ENCODE results near the gene ABTB2. TPM values are rescaled to one million over a fixed set of nuclear protein-coding genes. Genes with fewer than 3 reads are reported as not detected.
"Not testable (repeated sequence)": the region's sequence is repeated elsewhere in the genome, so short reads cannot be mapped to it uniquely, and the experiment has no call there.

ABTB2 gene
- total RNA-seq, 1 donor from 2014 or later, result 5.2 TPM

DNA sequence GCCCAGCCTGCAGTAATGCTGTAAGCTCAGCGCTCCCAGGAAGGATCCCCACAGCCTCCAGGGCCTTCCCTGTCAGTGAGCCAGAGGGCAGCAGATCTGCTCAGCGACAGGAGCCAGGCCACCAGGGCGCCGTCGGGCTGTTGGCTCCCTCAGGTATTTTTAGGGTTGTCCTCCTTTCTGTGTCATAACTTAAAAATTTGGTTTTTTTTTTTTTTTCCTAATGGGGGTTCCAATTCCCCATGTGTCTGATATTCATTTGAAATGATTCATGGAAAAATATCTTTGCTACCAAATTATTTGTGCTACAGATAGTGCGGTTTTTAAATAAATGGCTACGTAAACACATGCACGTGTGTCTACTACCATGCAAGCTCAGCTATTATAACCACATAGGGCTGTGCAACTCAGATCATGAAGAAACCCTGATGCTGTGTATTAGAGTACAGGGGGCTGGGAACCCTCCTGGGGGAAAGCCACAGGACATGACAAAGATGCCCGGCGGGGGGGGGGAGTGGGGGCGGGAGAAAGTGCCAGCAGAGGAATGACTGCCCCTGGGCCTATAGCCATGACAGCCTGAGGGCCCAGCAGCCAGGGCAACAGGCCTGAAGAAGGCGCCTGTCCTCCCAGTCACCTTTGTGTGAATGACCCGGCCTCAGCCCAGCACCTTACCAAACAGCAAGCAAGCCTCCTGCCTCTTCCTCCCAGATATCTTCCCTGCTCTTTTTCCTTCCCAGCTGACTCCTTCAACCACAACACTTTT lies 163.1 kb downstream of the ABTB2 start:
- DNase-seq (ENCODE audit: low read depth), result peak; percentile 36

DNA sequence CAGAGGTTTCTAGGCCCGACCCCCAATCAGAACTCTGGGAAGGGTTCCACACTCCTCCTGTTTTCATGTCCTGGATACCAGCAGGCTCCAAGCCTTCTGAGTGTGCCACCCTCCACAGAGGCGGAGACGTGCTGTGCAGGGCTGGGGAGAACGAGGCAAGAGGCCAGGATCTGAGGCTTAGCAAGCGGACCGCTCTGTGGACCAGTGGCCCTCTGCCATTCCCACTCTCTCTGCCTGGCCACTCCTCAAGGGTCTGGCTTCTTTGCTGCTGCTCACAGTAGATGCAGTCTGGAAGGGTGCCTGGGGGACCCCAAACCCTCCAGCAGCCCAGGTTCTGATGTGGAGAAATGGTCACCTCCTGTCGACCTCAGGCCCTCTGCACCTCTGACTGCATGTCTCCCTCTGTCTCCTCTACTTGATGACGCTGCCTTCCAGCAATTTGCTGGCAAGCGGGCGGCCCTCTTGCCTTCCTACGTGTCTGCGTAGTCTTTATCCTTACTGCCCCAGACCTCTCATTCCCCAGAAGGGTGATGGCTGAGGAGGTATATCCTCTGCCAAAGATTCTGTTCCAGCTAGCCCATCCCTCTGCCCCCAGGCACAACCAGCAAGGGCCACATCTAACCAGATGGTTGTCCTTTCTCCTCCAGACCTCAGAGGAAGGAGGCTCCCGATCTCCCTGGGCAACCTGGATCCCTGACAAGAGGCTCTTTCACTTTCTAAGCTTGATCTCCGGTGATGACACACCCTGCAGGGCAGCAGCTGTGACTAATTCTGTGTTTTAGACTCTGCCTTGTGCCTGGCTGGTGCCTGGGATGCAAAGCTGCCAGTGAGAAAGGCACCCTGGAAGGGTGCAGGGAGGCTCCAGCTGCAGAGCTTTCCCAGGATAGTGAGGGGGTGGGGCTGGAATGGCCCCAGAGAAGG lies 165.1 kb downstream of the ABTB2 start:
- peak; percentile 95 for DNase-seq (ENCODE audit: low read depth)

DNA sequence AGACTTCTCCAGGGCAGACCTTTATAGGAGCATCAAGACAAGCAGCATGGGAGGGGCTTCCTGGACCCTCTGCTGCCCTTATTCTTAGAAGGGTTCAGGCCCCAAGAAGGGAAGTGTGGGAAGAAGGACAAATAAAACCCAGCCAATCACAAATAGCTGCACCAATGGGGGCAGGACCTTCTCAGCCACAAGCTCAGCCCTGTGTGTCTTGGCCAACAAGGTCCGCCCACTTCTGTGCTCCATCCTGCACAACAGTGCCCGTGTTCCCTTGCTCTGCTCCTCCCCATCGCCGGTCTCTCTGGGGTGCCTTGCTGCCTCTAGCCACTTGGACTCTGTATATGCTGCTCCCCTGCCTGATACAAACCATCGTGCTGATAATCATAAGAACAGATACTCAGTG lies 166.2 kb downstream of the ABTB2 start:
- DNase-seq (ENCODE audit: low read depth), result no peak

DNA sequence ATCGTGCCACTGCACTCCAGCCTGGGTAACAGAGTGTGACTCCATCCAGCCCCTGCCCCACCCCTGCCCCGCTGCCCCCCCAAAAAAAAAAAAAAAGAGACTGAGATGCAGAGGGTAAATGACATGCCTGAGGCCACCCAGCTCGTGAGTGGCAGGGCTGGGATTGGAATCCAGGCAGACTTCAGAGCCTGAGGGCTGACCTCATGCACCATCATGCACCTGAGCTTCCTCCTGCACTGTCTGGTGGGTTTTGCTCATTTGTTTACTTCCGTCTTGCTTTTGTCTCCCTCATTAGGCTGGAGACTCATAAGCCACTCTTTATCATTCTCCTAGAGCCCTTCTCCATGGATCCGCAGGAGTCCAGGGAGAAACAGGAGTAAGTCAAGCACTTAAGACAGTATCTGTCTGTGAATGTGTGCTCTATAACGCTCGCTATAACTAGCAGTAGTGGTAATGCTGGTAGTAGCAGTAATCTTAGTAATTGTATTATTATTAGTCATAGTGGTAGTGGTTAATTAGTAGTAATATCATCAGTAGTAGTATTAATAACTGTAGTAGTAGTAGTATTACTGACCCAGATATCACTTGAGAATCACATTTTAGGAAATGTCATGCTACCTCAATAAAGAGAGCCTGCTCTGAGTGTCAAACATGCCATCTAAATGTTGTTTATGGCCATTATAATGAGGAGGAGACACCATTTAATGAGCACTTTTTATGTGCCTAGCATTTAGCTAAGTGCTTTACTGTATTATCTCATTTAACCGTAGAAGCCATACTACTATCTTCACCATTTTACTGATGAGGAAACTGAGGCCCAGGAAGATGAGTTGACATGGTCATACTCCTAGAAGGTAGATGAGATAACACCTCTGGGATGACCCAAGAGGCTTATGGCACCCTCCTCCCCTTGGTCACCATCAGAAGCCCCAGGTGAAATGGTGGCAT lies 167.3 kb downstream of the ABTB2 start:
- no peak for DNase-seq (ENCODE audit: low read depth)

DNA sequence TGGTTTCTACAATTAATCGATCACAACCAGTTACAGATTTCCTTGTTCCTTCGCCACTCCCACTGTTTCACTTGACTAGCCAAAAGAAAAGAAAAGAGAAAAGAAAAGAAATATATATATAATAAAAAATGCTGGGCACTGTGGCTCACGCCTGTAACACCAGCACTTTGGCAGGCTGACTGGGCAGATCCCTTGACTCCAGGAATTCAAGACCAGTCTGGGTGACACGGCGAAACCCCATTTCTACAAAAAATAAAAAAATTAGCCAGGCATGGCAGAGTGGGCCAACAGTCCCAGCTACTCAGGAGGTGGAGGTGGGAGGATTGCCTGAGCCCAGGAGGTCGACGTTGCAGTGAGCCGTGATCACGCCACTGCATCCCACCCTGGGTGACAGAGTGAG lies 168.6 kb downstream of the ABTB2 start:
- DNase-seq (ENCODE audit: low read depth), result no peak

DNA sequence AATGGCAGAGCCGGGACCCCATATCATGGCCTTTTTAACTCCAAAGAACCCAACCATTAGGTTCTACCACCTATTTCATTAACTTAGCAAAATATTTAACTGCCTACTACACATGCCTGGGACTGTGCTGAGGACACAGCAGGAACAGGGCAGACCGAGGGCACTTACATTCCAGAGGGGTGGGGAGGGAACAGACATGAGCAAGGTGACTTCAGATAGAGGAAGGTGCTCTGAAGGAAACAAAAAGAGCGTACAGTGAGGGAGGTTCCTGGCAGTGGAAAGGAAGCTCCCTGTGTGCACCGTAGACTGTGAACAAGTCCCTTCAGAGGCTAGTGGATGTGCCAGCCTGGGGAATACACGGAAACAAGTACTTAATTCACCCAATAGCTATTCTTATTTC lies 169.6 kb downstream of the ABTB2 start:
- DNase-seq (ENCODE audit: low read depth), result no peak

DNA sequence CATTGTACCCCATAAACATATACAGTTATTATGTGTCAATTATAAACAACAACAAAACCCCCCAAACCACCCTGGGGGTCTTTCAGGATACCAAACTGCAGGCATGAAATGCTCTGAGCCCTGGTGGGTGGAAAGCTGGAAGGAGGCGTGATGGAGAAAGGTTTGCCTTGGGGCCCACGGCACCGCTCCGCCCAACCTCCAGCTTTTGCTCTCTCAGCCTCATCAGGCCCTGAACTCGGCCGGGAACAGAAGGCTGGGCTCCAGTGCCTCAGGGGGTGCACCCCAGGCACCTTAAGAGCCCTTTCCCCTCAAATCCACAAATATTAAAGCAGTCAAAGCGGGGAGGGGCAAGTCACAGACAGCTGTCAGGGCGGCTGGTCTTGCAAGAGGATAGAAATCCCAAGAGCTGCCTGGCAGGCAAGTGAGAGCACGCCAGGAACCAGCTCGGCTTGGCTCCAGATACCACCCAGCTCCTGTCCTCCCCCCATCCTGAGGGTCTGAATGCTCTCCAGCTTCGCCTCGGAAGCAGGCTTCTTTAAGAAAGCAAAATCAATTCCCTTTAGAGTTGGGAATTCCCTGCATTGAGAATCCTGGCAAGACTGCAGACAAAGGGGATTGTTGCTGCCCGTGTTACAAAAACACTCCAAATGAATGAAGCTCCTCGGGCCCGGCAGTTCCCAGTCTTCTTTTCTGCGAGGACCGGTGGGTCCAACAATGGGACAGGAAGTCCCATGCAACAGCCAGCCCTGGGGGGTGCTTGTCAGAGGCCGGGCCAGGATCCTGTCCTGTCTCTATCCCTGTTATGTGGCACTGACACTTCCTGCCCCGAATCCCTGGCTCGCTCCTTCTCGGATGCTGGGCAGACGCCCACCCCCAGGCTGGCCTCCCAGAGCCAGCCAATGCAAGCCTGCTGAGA lies 171.6 kb downstream of the ABTB2 start:
- no peak for DNase-seq (ENCODE audit: low read depth)

DNA sequence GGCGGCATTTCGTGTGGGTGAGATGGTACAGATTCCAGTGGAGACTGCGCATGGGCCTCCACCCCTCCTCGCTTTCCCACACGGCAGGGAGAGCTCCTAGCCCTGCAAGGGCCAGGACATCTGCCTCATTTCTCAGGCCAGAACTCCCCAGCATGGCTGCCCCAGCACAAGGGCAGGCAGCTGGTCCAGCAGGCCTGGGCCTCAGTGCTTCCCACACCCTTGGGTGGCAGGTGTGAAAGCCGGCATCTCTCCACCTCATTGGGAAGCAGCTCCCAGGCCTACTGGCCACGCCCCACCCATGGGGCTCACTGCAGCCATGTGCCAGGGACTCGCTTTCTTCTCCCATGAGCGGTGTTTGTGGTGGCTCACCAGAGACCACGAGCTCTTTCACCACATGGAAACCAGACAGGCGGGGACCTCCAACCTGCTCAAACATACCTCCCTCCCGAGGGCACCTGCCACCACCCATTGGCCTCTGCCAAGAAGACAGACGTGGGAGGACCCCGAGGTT lies 173.2 kb downstream of the ABTB2 start:
- DNase-seq (ENCODE audit: low read depth), result peak; percentile 85

DNA sequence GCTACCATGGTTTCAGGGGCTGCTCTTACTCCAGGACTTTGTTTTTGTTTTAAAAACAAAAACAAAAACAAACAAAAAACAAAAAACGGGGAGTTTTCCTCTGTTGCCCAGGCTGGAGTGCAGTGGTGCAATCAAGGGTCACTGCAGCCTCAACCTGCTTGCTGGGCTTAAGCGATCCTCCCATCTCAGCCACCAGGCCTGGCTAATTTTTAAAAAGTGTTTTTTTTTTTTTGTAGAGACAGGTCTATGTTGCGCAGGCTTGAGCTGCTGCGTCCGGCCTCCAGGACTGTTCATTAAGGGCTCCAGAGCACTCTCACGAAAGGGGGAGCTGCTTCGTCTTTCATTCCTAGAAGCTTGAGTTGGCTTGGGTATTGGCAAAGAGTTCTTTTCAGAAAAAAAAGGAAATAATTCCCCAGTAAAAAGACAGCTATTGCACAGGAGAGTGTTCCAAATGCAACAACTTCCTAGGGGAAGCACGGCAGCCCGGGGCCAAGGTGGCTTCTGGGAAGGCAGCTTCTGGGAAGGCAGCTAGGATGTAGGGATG lies 173.9 kb downstream of the ABTB2 start:
- no peak for DNase-seq (ENCODE audit: low read depth)

DNA sequence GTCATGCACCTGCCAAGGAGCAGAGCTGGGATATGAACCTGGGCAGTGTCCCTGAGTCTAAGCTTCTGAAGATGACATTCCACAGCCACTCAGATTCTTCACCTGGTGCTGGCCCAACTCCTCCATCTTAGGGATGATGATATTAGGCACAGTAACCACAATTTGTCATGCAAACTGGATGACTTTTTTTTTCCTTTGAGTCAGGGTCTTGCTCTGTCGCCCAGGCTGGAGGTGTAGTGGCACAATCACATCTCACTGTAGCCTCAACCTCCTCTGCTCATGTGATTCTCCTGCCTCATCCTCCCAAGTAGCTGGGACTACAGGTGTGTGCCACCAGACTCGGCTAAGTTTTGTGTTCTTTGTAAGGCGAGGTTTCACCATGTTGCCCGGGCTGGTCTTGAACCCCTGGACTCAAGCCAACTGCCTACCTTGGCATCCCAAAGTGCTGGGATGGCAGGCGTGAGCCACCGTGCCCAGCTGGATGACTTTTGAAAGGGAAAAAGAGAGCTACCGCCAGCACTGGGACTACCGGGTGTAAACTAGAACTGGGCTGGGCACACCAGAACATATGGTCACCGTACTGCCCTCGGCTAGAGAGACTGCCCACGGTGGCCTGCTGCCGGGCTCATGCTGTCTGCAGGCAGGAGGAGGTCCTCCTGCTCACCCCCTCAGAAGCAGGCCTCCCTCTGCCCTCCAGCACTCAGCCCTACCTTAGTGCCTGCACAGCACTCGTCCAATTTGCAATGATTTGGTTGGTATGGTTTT lies 174.7 kb downstream of the ABTB2 start:
- no peak for DNase-seq (ENCODE audit: low read depth)

DNA sequence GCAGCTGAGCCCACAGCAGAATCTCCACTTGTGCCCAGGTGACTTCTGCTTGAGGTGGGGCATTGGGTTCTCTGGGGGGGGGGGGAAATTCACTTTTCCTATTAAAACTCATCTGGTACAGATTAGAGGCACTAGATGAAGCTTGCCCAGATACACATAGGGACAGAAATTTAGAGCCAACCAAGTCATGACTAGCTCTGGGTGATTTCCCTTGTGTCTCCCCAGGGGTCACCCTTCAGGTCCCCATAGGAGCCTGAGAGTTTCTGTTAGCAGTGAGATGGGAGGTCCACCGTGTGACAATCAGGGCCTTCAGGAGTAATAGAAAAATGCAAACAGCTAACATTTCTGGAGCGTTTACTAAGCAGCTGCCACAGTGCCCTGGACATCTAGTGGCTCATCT lies 175.4 kb downstream of the ABTB2 start:
- DNase-seq (ENCODE audit: low read depth), result no peak

DNA sequence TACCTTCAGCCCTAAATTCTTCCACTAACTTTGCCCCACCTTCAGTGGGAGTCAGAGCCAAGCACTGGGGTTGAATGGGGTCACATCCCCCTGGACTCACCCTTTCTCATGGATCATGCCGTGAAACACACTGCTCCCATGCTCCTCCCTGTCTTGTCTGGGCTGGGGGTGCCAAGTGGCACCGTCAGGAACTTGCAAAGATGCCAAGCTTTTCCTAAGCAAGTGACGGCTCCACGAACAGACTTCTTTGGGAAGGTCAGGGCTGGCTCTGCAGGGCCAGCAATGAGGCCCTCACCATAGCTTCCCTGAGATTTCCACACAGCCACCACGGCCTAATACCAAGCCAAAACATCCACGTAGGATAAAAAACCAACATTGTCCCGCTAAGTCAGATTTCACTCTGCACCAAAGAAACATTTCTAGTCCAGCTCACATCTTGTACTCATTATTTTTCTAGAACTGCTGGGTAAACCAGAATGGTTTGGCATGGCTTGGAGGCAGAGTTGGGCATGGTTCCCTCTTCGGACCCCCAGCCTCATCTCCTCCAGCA lies 175.9 kb downstream of the ABTB2 start:
- DNase-seq (ENCODE audit: low read depth), result no peak

DNA sequence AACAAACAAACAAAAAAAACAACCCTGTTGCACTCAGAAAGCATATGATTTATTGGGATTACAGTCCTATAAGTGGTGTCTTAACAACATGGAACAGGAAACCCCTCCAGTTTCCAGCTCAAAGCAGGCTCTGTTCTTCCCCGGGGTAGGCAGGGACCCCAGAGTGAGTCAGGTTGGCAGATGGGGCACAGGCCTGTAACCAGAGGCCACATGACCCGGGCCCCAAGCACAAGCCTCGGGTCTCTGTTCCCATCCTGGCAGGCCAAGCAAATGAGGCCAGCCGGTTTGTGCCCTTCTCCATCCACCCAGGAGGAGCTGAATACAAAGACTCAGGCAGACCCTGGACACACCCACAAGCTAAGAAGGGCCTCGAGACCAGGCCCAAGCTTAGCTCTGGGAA lies 176.6 kb downstream of the ABTB2 start:
- no peak for DNase-seq (ENCODE audit: low read depth)

DNA sequence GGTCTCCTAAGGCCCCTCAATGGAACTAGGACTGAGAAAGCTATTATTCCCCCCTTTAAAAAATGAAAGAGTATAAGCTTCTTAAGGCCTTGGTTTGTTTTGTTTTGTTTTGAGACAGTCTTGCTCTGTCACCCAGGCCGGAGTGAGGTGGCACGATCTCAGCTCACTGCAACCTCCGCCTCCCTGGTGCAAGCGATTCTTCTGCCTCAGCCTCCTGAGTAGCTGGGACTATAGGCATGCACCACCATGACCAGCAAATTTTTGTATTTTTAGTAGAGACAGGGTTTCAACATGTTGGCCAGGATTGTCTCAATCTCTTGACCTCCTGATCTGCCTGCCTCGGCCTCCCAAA lies 177.0 kb downstream of the ABTB2 start:
- not testable (repeated sequence) for DNase-seq (ENCODE audit: low read depth)

DNA sequence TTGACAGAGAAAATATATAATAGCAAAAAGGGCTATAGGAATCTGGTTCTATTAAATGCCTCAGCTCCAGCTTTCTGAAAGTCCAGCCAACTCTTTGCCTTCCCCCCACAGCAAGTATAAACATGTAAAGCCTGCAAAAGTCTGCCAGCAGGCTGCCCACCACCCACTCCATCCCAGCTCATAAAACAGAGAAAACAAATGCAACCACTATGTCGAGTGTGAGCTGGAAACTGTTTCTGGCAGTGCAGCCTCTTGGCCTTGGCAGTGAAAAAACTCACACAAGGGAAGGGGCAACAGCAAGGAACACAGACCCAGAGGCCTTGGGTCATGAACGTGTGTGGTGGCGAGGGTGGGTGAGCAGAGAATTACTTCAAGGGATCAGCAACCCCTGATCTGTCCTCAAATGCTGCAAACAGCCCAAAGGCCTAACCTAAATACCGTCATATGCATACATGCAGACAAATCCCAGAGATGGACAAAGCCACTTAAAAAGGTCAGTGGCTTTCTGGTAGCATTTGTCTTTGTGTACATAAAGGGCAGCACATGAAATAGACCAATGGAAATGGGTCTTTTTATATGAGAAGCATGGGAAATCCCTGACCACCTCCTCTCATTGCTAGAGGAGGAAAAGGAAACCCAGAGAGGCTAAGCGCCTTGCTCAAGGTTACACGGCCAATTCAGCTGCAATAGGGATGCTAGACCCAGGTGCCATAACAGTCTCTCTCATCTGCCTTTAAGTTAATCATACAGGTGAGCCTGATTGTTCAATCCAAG lies 177.6 kb downstream of the ABTB2 start:
- DNase-seq (ENCODE audit: low read depth), result no peak

DNA sequence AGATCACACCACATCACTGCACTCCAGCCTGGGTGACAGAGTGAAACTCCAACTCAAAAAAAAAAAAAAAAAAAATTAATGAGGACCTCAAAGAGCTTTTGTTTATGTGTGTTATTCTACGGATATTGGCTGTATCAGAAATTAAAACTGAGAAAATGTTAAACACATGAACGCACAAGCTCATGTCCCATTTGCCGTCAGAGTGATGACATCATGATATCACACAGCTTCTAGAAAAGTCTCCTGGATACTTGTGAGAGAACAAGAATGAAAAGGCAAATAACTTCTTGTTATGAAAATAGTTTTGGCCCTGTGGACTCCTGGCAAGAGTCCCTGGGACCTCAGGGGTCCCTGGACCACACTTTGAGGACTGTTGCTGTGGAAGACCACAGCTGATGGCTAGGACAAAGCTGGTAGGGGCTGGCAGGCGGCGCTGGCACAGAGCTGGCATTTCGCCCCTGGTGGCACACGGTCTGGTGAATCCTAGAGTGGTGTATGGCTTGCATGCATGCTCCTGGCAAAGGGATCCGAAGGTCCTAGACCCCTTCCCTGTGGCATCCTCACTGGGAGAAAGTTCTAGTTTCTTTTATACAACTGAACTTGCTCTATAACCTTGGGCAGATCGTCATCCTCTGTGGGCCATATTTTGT lies 178.7 kb downstream of the ABTB2 start:
- DNase-seq (ENCODE audit: low read depth), result no peak

DNA sequence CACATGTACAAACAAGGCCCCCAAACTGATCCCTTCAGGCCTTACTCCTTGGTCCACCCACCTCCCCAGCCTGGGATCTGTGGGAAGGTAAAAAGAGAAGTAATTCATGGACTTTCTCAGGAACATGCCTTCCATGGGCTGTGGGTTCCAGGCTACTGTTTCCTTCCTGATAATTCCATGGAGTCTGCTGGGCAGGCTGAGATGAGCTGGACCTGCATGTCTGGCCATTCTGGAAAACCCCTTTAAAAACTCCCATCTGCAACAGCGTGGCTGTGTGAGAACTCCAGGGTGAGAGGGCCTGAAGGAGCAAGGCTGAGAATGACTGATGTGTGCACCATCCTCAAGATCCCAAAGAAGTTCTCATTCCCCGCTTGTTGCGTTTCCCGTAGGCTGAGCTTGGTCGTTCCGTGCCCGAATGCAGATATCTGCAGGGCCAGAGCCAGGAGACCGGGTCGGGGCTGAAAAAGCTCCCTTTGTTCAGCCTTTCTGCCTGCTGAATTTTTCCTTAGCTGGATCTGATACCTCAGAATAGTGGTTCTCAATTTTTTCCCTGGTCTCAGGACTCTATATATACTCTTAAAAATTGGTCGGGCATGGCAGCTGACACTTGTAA lies 179.5 kb downstream of the ABTB2 start:
- no peak for DNase-seq (ENCODE audit: low read depth)
